ENCODE data around the gene MARCHF7. TPM values are rescaled to one million over a fixed set of nuclear protein-coding genes. Genes with fewer than 3 reads are reported as not detected.

The MARCHF7 gene
- 86.9 and 153 TPM in 2 replicates for total RNA-seq

GRCh38 chr2:159712143-159712928 lies at the start of gene MARCHF7:
TSS of gene MARCHF7 (plus strand) at chr2:159712506. CDS start at chr2:159729023, 16,517 bp downstream.

Other genes starting within 250 kb of the MARCHF7 start
- 36.5 and 50.4 TPM in 2 replicates for gene BAZ2B, start 96.0 kb upstream of the MARCHF7 start, total RNA-seq
- 3.6 and 4.2 TPM in 2 replicates for gene CD302, start 85.7 kb downstream of the MARCHF7 start, total RNA-seq
- gene LY75, start 192.2 kb downstream of the MARCHF7 start, total RNA-seq = 0.43 TPM in 1 of 2 replicates, not detected in the other

Measured in placental pericyte (primary cell).